IMR-90 (cell line): ENCODE data around the gene SMIM41. TPM values are rescaled to one million over a fixed set of nuclear protein-coding genes. Genes with fewer than 3 reads are reported as not detected.

Experiments
- ATAC-seq: fragments of 200-7000 bp; cut with Tn5 transposase; 2 replicates; pipeline ENCODE4 v1.9.1; 2020; ENCODE audit warnings: low read depth, mild to moderate bottlenecking, moderate library complexity
- BruUV-seq: library from RNA; stranded (reverse); fragments of 400-500 nt; replicated peaks from 2 replicates; lab custom pipeline; 2021; lab: Mats Ljungman, UMichigan
- CTCF ChIA-PET: fragments of 300-600 bp; formaldehyde crosslinking; extraction: SDS; loops from one replicate; lab custom pipeline; 2021; ENCODE audit warnings: antibody characterized with exemption; lab: Yijun Ruan, JAX
- POLR2A ChIA-PET: fragments of 300-600 bp; sonication (Branson Sonifier 250); formaldehyde crosslinking; loops from one replicate; lab custom pipeline; 2022; ENCODE audit warnings: antibody characterized with exemption; ENCODE audit not compliant: unreplicated experiment; lab: Charles Lee
- DNase-seq: peaks from one replicate; pipeline ENCODE4 v3.0.0; 2013
- H2AFZ ChIP-seq: replicated peaks from 2 replicates; pipeline ENCODE3; 2013; ENCODE audit warnings: low read length, mild to moderate bottlenecking; ENCODE audit not compliant: poor library complexity
- H2AK5ac ChIP-seq: 2 replicates; pipeline ENCODE4 v1.6.1; 2013; ENCODE audit warnings: low read depth, low read length, inconsistent platforms
- H2AK9ac ChIP-seq: replicated peaks from 2 replicates; pipeline ENCODE3; 2013; ENCODE audit warnings: mild to moderate bottlenecking, low read depth, low read length, moderate library complexity; ENCODE audit not compliant: poor library complexity
- H2BK120ac ChIP-seq: 2 replicates; pipeline ENCODE4 v1.6.1; 2013; ENCODE audit warnings: low read depth, low read length, inconsistent platforms
- H2BK15ac ChIP-seq: 3 replicates; pipeline ENCODE4 v1.6.1; 2013; ENCODE audit warnings: low read depth, low read length, inconsistent platforms
- H2BK20ac ChIP-seq: 2 replicates; pipeline ENCODE4 v1.6.1; 2013; ENCODE audit warnings: low read depth, mild to moderate bottlenecking, inconsistent platforms, low read length, moderate library complexity
- H2BK5ac ChIP-seq: 2 replicates; pipeline ENCODE4 v1.6.1; 2013; ENCODE audit warnings: mild to moderate bottlenecking, low read depth, low read length, inconsistent platforms; ENCODE audit not compliant: poor library complexity, severe bottlenecking
- H3K14ac ChIP-seq: replicated peaks from 2 replicates; pipeline ENCODE4 v1.6.1; 2013; ENCODE audit warnings: low read depth, low read length, inconsistent platforms
- H3K18ac ChIP-seq: 2 replicates; pipeline ENCODE4 v1.6.1; 2013; ENCODE audit warnings: low read depth, low read length, control low read depth
- H3K23ac ChIP-seq: 2 replicates; pipeline ENCODE4 v1.6.1; 2013; ENCODE audit warnings: low read depth, low read length, inconsistent platforms
- H3K27ac ChIP-seq: 2 replicates; pipeline ENCODE4 v1.5.1; 2013; ENCODE audit warnings: mild to moderate bottlenecking, control low read depth, low read length; ENCODE audit not compliant: insufficient read depth
- H3K27me3 ChIP-seq: 2 replicates; pipeline ENCODE4 v1.6.1; 2013; ENCODE audit warnings: low read length; ENCODE audit not compliant: control insufficient read depth, insufficient read depth
- H3K36me3 ChIP-seq: 2 replicates; pipeline ENCODE4 v1.6.1; 2013; ENCODE audit warnings: low read length, mixed read lengths; ENCODE audit not compliant: control insufficient read depth, insufficient read depth
- H3K4ac ChIP-seq: 2 replicates; pipeline ENCODE4 v1.6.1; 2013; ENCODE audit warnings: low read depth, low read length, inconsistent platforms
- H3K4me1 ChIP-seq: 2 replicates; pipeline ENCODE4 v1.6.1; 2013; ENCODE audit warnings: low read length, mixed read lengths; ENCODE audit not compliant: control insufficient read depth, insufficient read depth
- H3K4me2 ChIP-seq: 2 replicates; pipeline ENCODE4 v1.6.1; 2013; ENCODE audit warnings: low read depth, mild to moderate bottlenecking, control low read depth, low read length, moderate library complexity
- H3K4me3 ChIP-seq: 2 replicates; pipeline ENCODE4 v1.5.1; 2013; ENCODE audit warnings: low read depth, mild to moderate bottlenecking, control low read depth, low read length, moderate library complexity; ENCODE audit not compliant: insufficient read depth
- H3K56ac ChIP-seq: 2 replicates; pipeline ENCODE4 v1.6.1; 2013; ENCODE audit warnings: low read length, inconsistent platforms; ENCODE audit not compliant: insufficient read depth; ENCODE audit errors: extremely low read depth
- H3K79me1 ChIP-seq, 2 experiments: 2 replicates each; pipeline ENCODE4 v1.6.1; 2013; ENCODE audit warnings: low read length in 2 of 2, inconsistent platforms in 1 of 2, low read depth in 1 of 2
- H3K9ac ChIP-seq: 2 replicates; pipeline ENCODE4 v1.6.1; 2013; ENCODE audit warnings: low read depth, low read length, control low read depth
- H3K9me1 ChIP-seq: 2 replicates; pipeline ENCODE4 v1.6.1; 2013; ENCODE audit warnings: low read length, inconsistent platforms; ENCODE audit not compliant: insufficient read depth
- H3K9me3 ChIP-seq: 2 replicates; pipeline ENCODE4 v1.6.1; 2013; ENCODE audit warnings: low read length; ENCODE audit not compliant: control insufficient read depth, insufficient read depth
- H4K20me1 ChIP-seq: 2 replicates; pipeline ENCODE4 v1.6.1; 2013; ENCODE audit warnings: low read length, inconsistent platforms; ENCODE audit not compliant: insufficient read depth
- H4K5ac ChIP-seq: 2 replicates; pipeline ENCODE4 v1.6.1; 2013; ENCODE audit warnings: mild to moderate bottlenecking, low read depth, low read length, control low read depth
- H4K8ac ChIP-seq, 2 experiments: 2 replicates each; pipeline ENCODE4 v1.6.1; 2013; ENCODE audit warnings: low read depth in 2 of 2, low read length in 2 of 2, control low read depth in 1 of 2, inconsistent platforms in 1 of 2
- H4K91ac ChIP-seq: 2 replicates; pipeline ENCODE4 v1.6.1; 2013; ENCODE audit warnings: low read depth, low read length, inconsistent platforms; ENCODE audit not compliant: insufficient read depth
- BHLHE40 ChIP-seq: fragments of 150-350 bp; IDR thresholded peaks from 2 replicates; pipeline ENCODE4 v1.6.1; 2016; ENCODE audit warnings: mild to moderate bottlenecking, low read depth, low read length
- CEBPB ChIP-seq: IDR thresholded peaks from 2 replicates; pipeline ENCODE4 v1.6.1; 2012; ENCODE audit warnings: low read depth, low read length, improper control_type of control experiment
- CHD1 ChIP-seq: IDR thresholded peaks from 2 replicates; pipeline ENCODE4 v1.6.1; 2012; ENCODE audit warnings: low read depth, low read length, improper control_type of control experiment
- ELK1 ChIP-seq: fragments of 150-350 bp; IDR thresholded peaks from 2 replicates; pipeline ENCODE4 v1.6.1; 2016; ENCODE audit warnings: low read depth, mild to moderate bottlenecking, low read length, moderate library complexity, borderline replicate concordance
- FOS ChIP-seq: fragments of 150-350 bp; IDR thresholded peaks from 2 replicates; pipeline ENCODE4 v1.6.1; 2016; ENCODE audit warnings: low read depth, low read length
- MAFK ChIP-seq: IDR thresholded peaks from 2 replicates; pipeline ENCODE4 v1.6.1; 2012; ENCODE audit warnings: low read depth, low read length, improper control_type of control experiment
- MAZ ChIP-seq: IDR thresholded peaks from 2 replicates; pipeline ENCODE4 v1.6.1; 2012; ENCODE audit warnings: low read depth, mild to moderate bottlenecking, low read length, improper control_type of control experiment, moderate library complexity, borderline replicate concordance
- MXI1 ChIP-seq: IDR thresholded peaks from 2 replicates; pipeline ENCODE4 v1.6.1; 2012; ENCODE audit warnings: low read depth, mild to moderate bottlenecking, low read length, moderate library complexity, borderline replicate concordance
- NFE2L2 ChIP-seq: fragments of 150-350 bp; IDR thresholded peaks from 2 replicates; pipeline ENCODE4 v1.6.1; 2016; ENCODE audit warnings: low read depth, mild to moderate bottlenecking, low read length
- POLR2A ChIP-seq: IDR thresholded peaks from 2 replicates; pipeline ENCODE4 v1.6.1; 2012; ENCODE audit warnings: mild to moderate bottlenecking, low read depth, low read length
- RAD21 ChIP-seq: IDR thresholded peaks from 2 replicates; pipeline ENCODE4 v1.6.1; 2012; ENCODE audit warnings: low read length, improper control_type of control experiment
- RCOR1 ChIP-seq: IDR thresholded peaks from 2 replicates; pipeline ENCODE4 v1.6.1; 2012; ENCODE audit warnings: mild to moderate bottlenecking, low read length, improper control_type of control experiment; ENCODE audit not compliant: insufficient replicate concordance
- RFX5 ChIP-seq: IDR thresholded peaks from 2 replicates; pipeline ENCODE4 v1.8.0; 2012; ENCODE audit warnings: low read depth, mild to moderate bottlenecking, low read length, moderate library complexity
- SMC3 ChIP-seq: fragments of 150-350 bp; IDR thresholded peaks from 2 replicates; pipeline ENCODE4 v1.6.1; 2016; ENCODE audit warnings: low read depth, mild to moderate bottlenecking, antibody characterized with exemption, low read length, moderate library complexity
- WGBS, 2 experiments: methylation state at CpG; one replicate each; pipeline versions ENCODE4 v1.1.5 to v1.1.7; 2013; ENCODE audit warnings: missing lambda C conversion rate in 2 of 2; ENCODE audit not compliant: insufficient read length in 1 of 2; ENCODE audit errors: extremely low coverage in 2 of 2; 5-methylcytosine and 5-hydroxymethylcytosine counted together
- dilution Hi-C: fragments of 300-500 bp; cut with HindIII; formaldehyde crosslinking; loops from one replicate; pipeline ENCODE4 v1.14.3; 2018; ENCODE audit warnings: low sequenced_read_pairs; ENCODE audit not compliant: unreplicated experiment
- in situ Hi-C: fragments of 300-500 bp; cut with MboI; formaldehyde crosslinking; loops from 3 replicates; pipeline ENCODE4 v1.14.3; 2019; ENCODE audit warnings: low sequenced_read_pairs, inconsistent platforms, mixed read lengths
- intact Hi-C: fragments of 100-400 bp; cut with micrococcal nuclease; formaldehyde crosslinking; loops from 2 replicates; pipeline ENCODE4 v1.10.0; 2022
- polyA plus RNA-seq, 3 experiments: library from polyadenylated mRNA; depleted of rRNA; stranded (reverse); fragments of >200 nt; gene quantifications; 2 replicates each; pipeline ENCODE4 v1.2.3, GENCODE V29; 2012; ENCODE audit warnings: low replicate concordance in 1 of 3
- total RNA-seq: library from RNA; depleted of rRNA; stranded (reverse); fragments of >200 nt; gene quantifications from 2 replicates; pipeline ENCODE4 v1.2.3, GENCODE V29; 2012
- TF ChIP-seq, protein P1 (sequence below): fragments of 150-350 bp; IDR thresholded peaks from 2 replicates; pipeline ENCODE4 v1.6.1; 2017; ENCODE audit warnings: mild to moderate bottlenecking, antibody characterized with exemption, low read length, low read depth
- TF ChIP-seq, protein P2 (sequence below): conservative IDR thresholded peaks from 2 replicates; pipeline ENCODE4 v1.5.1; 2012; ENCODE audit warnings: mild to moderate bottlenecking, low read depth, low read length, improper control_type of control experiment

The SMIM41 gene
- total and polyA plus RNA-seq, 2 of the 4 experiments (the other 2 are of a cell fraction): not detected

DNA sequence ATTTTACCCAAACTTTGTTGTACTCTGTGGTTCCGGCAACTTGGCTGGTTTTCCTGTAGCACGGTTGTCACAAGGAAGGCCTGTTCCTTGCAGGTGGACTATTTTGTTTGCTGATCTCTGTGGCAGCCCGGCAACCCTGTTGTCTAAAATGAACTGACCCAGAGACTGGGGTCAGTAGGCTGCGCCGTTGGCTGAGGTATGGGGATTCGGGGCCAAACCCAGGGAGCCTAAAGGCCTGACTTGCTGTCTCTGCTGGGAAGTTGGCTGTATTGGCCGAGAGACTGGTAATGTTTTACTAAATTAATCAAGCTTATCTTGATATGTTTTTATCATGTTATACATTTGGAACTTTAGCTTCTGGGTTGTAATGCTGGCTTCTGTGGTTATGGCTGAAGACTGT, 13.8 kb downstream of the SMIM41 start:
- H3K4ac ChIP-seq: no peak overlapping the region
- in situ Hi-C loops: no loop called here

More for the DNA sequence above, 13.8 kb downstream of the SMIM41 start:
- Histone ChIP-seq H2AK9ac (no peak overlapping the region), H3K14ac (no peak overlapping the region), H4K8ac (no peak overlapping the region), H4K5ac (no peak overlapping the region), H3K9ac (no peak overlapping the region), H3K36me3 (no peaks in the 10 kb centered on the region), H2AK5ac (no peak overlapping the region), H3K4me2 (no peak overlapping the region), H4K91ac (no peak overlapping the region), H3K9me3 (no peaks in the 10 kb centered on the region), H2BK5ac (no peak overlapping the region), H3K23ac (no peak overlapping the region), H3K27ac (no peak overlapping the region), H3K4me3 (no peak overlapping the region), H2BK15ac (no peak overlapping the region), H4K20me1 (no peaks in the 10 kb centered on the region), H2BK120ac (no peak overlapping the region), H2BK20ac (no peak overlapping the region), H3K9me1 (no peaks in the 10 kb centered on the region), H3K79me1 (no peaks in the 10 kb centered on the region), H3K56ac (no peak overlapping the region), H3K27me3 (peaks cover 28% of the 10 kb centered on the region), H2AFZ (no peak overlapping the region), H3K18ac (no peak overlapping the region), H3K4me1 (no peaks in the 10 kb centered on the region)
- BruUV-seq: no TSS peak
- CTCF ChIA-PET: no interaction called here
- intact Hi-C loops: no loop called here
- TF ChIP-seq RAD21: no peak
- no peak for TF ChIP-seq POLR2A
- no peak for TF ChIP-seq BHLHE40
- TF ChIP-seq SMC3: no peak
- TF ChIP-seq RCOR1: no peak
- no peak for TF ChIP-seq MAZ
- no peak for TF ChIP-seq NFE2L2
- TF ChIP-seq FOS: no peak
- TF ChIP-seq MXI1: no peak
- TF ChIP-seq, protein P1, sequence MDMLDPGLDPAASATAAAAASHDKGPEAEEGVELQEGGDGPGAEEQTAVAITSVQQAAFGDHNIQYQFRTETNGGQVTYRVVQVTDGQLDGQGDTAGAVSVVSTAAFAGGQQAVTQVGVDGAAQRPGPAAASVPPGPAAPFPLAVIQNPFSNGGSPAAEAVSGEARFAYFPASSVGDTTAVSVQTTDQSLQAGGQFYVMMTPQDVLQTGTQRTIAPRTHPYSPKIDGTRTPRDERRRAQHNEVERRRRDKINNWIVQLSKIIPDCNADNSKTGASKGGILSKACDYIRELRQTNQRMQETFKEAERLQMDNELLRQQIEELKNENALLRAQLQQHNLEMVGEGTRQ: no peak
- no peak for TF ChIP-seq RFX5
- no peak for TF ChIP-seq ELK1
- TF ChIP-seq CEBPB: no peak
- TF ChIP-seq, protein P2, sequence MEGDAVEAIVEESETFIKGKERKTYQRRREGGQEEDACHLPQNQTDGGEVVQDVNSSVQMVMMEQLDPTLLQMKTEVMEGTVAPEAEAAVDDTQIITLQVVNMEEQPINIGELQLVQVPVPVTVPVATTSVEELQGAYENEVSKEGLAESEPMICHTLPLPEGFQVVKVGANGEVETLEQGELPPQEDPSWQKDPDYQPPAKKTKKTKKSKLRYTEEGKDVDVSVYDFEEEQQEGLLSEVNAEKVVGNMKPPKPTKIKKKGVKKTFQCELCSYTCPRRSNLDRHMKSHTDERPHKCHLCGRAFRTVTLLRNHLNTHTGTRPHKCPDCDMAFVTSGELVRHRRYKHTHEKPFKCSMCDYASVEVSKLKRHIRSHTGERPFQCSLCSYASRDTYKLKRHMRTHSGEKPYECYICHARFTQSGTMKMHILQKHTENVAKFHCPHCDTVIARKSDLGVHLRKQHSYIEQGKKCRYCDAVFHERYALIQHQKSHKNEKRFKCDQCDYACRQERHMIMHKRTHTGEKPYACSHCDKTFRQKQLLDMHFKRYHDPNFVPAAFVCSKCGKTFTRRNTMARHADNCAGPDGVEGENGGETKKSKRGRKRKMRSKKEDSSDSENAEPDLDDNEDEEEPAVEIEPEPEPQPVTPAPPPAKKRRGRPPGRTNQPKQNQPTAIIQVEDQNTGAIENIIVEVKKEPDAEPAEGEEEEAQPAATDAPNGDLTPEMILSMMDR: no peak
- TF ChIP-seq CHD1: no peak
- no peak for TF ChIP-seq MAFK
- POLR2A ChIA-PET: no interaction called here
- ATAC-seq (no peak), DNase-seq (no peak)
- dilution Hi-C loops: no loop called here
- no CpG with 5 or more reads among the region's 7 CpGs for WGBS, 2 experiments
